Measurements from ENCODE around the gene PEX26. TPM values are rescaled to one million over a fixed set of nuclear protein-coding genes. Genes with fewer than 3 reads are reported as not detected.
"Not testable (repeated sequence)": the region's sequence is repeated elsewhere in the genome, so short reads cannot be mapped to it uniquely, and the experiment has no call there.

Gene PEX26
- total RNA-seq, 2 experiments from 2014 or later, result 65.5 to 67.2 TPM

- H3K4me1 Mint-ChIP-seq, result no peaks in the 10 kb centered on the region
- H3K4me3 Mint-ChIP-seq, result no peak overlapping the region
- H3K27ac Mint-ChIP-seq, result no peak overlapping the region
- no peaks in the 10 kb centered on the region for H3K9me3 Mint-ChIP-seq
- H3K36me3 Mint-ChIP-seq, result no peaks in the 10 kb centered on the region
- peaks cover 7% of the 10 kb centered on the region for H3K27me3 Mint-ChIP-seq
- DNase-seq, result no peak
Observed at GRCh38 chr22:18050065-18050464, 27.7 kb upstream of the PEX26 start.

- not testable (repeated sequence) for H3K9me3 Mint-ChIP-seq, H3K4me3 Mint-ChIP-seq, DNase-seq, H3K36me3 Mint-ChIP-seq, H3K27ac Mint-ChIP-seq, H3K4me1 Mint-ChIP-seq, H3K27me3 Mint-ChIP-seq
Observed at GRCh38 chr22:18051113-18051512, 26.7 kb upstream of the PEX26 start.

GRCh38 chr22:18053216-18053946 lies 24.4 kb upstream of the PEX26 start:
- H3K36me3 Mint-ChIP-seq, DNase-seq, H3K9me3 Mint-ChIP-seq, H3K27me3 Mint-ChIP-seq, H3K27ac Mint-ChIP-seq, H3K4me3 Mint-ChIP-seq, H3K4me1 Mint-ChIP-seq: not testable (repeated sequence)

GRCh38 chr22:18055619-18056160 lies 22.1 kb upstream of the PEX26 start:
- H3K4me1 Mint-ChIP-seq, result peaks cover 2% of the 10 kb centered on the region
- no peak overlapping the region for H3K27ac Mint-ChIP-seq
- no peaks in the 10 kb centered on the region for H3K36me3 Mint-ChIP-seq
- H3K9me3 Mint-ChIP-seq, result no peaks in the 10 kb centered on the region
- no peak for DNase-seq
- peaks cover 4% of the 10 kb centered on the region for H3K27me3 Mint-ChIP-seq
- no peak overlapping the region for H3K4me3 Mint-ChIP-seq

- H3K4me1 Mint-ChIP-seq, result peaks cover 2% of the 10 kb centered on the region
- H3K27ac Mint-ChIP-seq, result no peak overlapping the region
- no peaks in the 10 kb centered on the region for H3K36me3 Mint-ChIP-seq
- H3K27me3 Mint-ChIP-seq, result peaks cover 4% of the 10 kb centered on the region
- no peaks in the 10 kb centered on the region for H3K9me3 Mint-ChIP-seq
- H3K4me3 Mint-ChIP-seq, result no peak overlapping the region
- no peak for DNase-seq
Observed at GRCh38 chr22:18056161-18056666, 21.6 kb upstream of the PEX26 start.

GRCh38 chr22:18056807-18057474 lies 20.8 kb upstream of the PEX26 start:
- H3K4me1 Mint-ChIP-seq, result peaks cover 2% of the 10 kb centered on the region
- no peak overlapping the region for H3K4me3 Mint-ChIP-seq
- H3K36me3 Mint-ChIP-seq, result no peaks in the 10 kb centered on the region
- peaks cover 4% of the 10 kb centered on the region for H3K27me3 Mint-ChIP-seq
- H3K9me3 Mint-ChIP-seq, result no peaks in the 10 kb centered on the region
- DNase-seq, result no peak
- peak overlapping the region; percentile 35 for H3K27ac Mint-ChIP-seq

- no peaks in the 10 kb centered on the region for H3K9me3 Mint-ChIP-seq
- H3K4me3 Mint-ChIP-seq, result no peak overlapping the region
- H3K36me3 Mint-ChIP-seq, result no peaks in the 10 kb centered on the region
- peaks cover 2% of the 10 kb centered on the region for H3K4me1 Mint-ChIP-seq
- H3K27ac Mint-ChIP-seq, result no peak overlapping the region
- no peak for DNase-seq
- peaks cover 4% of the 10 kb centered on the region for H3K27me3 Mint-ChIP-seq
Observed at GRCh38 chr22:18057568-18058209, 20.1 kb upstream of the PEX26 start.

GRCh38 chr22:18058371-18059093 lies 19.3 kb upstream of the PEX26 start:
- H3K27ac Mint-ChIP-seq, result no peak overlapping the region
- peaks cover 2% of the 10 kb centered on the region for H3K4me1 Mint-ChIP-seq
- no peak for DNase-seq
- peaks cover 4% of the 10 kb centered on the region for H3K27me3 Mint-ChIP-seq
- no peak overlapping the region for H3K4me3 Mint-ChIP-seq
- no peaks in the 10 kb centered on the region for H3K36me3 Mint-ChIP-seq
- H3K9me3 Mint-ChIP-seq, result no peaks in the 10 kb centered on the region

GRCh38 chr22:18059094-18059417 lies 18.7 kb upstream of the PEX26 start:
- Mint-ChIP-seq H3K27ac (no peak overlapping the region), H3K36me3 (no peaks in the 10 kb centered on the region), H3K27me3 (peaks cover 4% of the 10 kb centered on the region), H3K4me3 (no peak overlapping the region), H3K9me3 (no peaks in the 10 kb centered on the region), H3K4me1 (peaks cover 2% of the 10 kb centered on the region)
- no peak for DNase-seq

GRCh38 chr22:18059473-18059872 lies 18.3 kb upstream of the PEX26 start:
- DNase-seq, result no peak
- H3K36me3 Mint-ChIP-seq, result no peaks in the 10 kb centered on the region
- H3K4me3 Mint-ChIP-seq, result no peak overlapping the region
- no peak overlapping the region for H3K27ac Mint-ChIP-seq
- no peaks in the 10 kb centered on the region for H3K9me3 Mint-ChIP-seq
- peaks cover 8% of the 10 kb centered on the region for H3K27me3 Mint-ChIP-seq
- peaks cover 2% of the 10 kb centered on the region for H3K4me1 Mint-ChIP-seq

GRCh38 chr22:18059991-18060390 lies 17.8 kb upstream of the PEX26 start:
- DNase-seq, result no peak
- Mint-ChIP-seq H3K4me1 (peaks cover 2% of the 10 kb centered on the region), H3K4me3 (no peak overlapping the region), H3K27ac (no peak overlapping the region), H3K9me3 (no peaks in the 10 kb centered on the region), H3K36me3 (no peaks in the 10 kb centered on the region), H3K27me3 (peaks cover 12% of the 10 kb centered on the region)

- no peak for DNase-seq
- no peaks in the 10 kb centered on the region for H3K36me3 Mint-ChIP-seq
- no peak overlapping the region for H3K27ac Mint-ChIP-seq
- no peak overlapping the region for H3K4me3 Mint-ChIP-seq
- H3K27me3 Mint-ChIP-seq, result peaks cover 19% of the 10 kb centered on the region
- no peaks in the 10 kb centered on the region for H3K9me3 Mint-ChIP-seq
- peaks cover 2% of the 10 kb centered on the region for H3K4me1 Mint-ChIP-seq
Observed at GRCh38 chr22:18060646-18061620, 16.9 kb upstream of the PEX26 start.

GRCh38 chr22:18062421-18062820 lies 15.4 kb upstream of the PEX26 start:
- H3K4me1 Mint-ChIP-seq, result no peaks in the 10 kb centered on the region
- H3K27ac Mint-ChIP-seq, result no peak overlapping the region
- H3K36me3 Mint-ChIP-seq, result no peaks in the 10 kb centered on the region
- H3K4me3 Mint-ChIP-seq, result no peak overlapping the region
- DNase-seq, result no peak
- no peaks in the 10 kb centered on the region for H3K9me3 Mint-ChIP-seq
- peaks cover 26% of the 10 kb centered on the region for H3K27me3 Mint-ChIP-seq

- Mint-ChIP-seq H3K4me3 (no peak overlapping the region), H3K27ac (no peak overlapping the region), H3K36me3 (no peaks in the 10 kb centered on the region), H3K9me3 (no peaks in the 10 kb centered on the region), H3K27me3 (peaks cover 26% of the 10 kb centered on the region), H3K4me1 (no peaks in the 10 kb centered on the region)
- DNase-seq, result no peak
Observed at GRCh38 chr22:18063306-18063705, 14.5 kb upstream of the PEX26 start.

Data from activated naive CD8-positive, alpha-beta T cell treated with anti-CD3 and anti-CD28 coated beads for 36 hours (primary cell).